ENCODE data around the gene DLST.
"Not testable (repeated sequence)": the region's sequence is repeated elsewhere in the genome, so short reads cannot be mapped to it uniquely, and the experiment has no call there.

Gene DLST

DNA sequence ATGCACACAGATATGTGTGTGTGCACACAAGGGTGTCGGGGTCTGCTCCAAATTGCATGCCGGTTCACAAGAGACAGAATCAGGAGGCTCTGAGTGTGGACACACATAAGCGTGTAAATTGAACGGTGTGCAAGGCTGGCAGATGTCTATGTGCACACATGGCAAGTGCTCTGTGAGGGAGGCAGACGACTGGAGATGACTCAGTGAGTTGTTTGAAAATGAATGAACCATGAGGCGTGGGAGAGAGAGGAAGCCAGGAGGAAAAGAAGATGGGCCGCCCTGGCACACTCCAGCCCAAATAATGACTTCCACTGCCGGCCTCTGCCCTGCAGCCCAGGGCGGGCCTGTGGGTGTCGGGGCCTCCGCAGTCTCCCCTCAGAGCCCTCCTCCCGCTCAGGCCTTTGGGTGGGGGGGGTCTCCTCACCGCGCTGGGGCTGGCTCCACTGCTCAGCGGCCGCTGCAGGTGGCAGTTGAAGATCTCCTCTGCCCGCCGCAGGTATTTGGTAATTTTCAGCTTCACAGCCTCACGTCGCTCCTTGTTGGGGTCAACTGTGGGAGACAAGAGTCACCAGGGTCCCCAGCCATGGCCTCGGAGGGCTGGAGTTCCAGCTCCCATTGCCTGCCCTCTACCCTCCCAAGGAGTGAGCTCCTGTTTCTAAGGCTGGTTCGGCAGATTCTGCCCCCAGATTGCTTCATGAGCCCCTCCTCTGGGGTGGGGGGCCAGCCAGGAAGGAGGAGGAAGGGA lies 37.9 kb downstream of the DLST start:
- no peak for DNase-seq

DNA sequence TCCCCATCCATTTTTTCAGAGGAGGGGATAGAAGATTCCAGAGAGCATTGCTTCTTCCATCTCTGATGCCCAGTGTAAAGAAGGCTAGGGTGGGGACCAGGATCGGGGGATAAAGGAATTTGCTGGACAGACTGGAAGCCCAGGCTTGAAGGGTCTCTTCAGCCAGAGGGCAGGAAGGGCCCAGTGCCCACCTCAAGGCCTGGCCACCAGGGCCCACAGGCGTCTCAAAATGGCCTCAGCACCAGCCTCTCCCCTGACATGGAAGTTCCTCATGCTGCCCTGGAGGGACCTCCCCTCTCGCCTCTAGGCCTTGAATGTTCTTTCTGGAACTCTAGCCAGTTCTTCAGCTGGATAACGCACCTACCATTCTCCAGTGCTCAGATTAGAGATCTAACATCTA lies 38.6 kb downstream of the DLST start:
- DNase-seq = no peak

DNA sequence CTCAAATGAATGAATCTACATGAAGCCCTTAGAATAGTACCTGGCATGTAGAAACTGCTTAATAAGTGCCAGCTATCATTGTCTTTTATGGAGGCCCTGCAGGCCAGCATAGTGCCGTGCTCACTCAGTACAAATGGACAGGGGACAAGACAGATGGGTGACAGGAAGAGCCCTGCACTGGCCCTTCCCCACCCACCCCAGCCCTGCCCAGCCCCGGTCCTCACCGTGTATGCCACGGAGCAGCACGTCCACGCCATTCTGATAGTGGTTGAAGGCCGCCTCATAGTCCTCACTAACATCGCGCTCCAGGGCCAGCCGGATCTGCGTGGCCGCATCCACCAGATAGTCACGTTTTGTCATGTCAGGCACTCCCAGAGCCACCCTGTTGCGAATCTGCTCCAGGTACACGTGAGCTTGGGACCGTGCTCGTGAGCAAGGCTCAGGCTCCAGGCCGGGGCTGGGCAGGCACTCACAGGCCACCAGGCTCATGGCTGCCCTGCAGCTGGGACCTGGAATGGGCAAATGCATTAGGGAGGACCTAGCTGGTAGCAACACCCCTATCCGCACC lies 39.4 kb downstream of the DLST start:
- DNase-seq = no peak

DNA sequence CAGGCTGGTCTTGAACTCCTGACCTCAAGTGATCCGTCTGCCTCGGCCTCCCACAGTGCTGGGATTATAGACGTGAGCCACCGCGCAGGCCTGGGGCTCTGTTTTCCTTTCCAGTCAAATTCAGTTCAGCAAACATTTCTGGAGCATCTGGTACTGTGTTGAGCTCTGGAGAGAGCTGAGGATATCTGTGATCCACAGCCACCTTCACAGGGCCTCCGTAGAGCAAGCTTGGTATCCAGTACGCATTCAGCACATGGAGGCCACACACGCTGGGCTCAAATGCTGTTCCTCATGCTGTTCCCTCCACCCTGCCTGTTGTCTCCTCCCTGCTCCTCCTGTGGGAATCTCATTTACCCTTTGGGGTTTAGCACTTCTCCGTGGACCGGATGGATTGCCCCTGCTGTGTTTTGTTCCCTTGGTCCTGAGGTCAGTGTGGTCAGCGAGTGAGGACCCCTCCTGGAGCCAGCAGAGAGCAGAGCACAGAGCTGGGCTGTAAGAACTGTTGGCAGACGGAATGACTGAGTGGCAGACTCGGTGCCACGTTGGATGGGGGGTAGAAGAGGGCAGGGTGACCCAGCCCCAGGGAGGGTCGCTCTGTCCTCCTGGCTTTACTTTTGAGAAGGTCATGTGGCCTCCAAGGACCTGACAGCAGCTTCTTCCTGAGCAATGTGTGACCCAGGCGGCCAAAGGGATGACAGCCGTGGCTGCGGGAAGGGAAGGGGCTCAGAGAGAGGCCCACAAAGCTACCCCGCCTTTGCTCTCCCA lies 40.5 kb downstream of the DLST start:
- no peak for DNase-seq

DNA sequence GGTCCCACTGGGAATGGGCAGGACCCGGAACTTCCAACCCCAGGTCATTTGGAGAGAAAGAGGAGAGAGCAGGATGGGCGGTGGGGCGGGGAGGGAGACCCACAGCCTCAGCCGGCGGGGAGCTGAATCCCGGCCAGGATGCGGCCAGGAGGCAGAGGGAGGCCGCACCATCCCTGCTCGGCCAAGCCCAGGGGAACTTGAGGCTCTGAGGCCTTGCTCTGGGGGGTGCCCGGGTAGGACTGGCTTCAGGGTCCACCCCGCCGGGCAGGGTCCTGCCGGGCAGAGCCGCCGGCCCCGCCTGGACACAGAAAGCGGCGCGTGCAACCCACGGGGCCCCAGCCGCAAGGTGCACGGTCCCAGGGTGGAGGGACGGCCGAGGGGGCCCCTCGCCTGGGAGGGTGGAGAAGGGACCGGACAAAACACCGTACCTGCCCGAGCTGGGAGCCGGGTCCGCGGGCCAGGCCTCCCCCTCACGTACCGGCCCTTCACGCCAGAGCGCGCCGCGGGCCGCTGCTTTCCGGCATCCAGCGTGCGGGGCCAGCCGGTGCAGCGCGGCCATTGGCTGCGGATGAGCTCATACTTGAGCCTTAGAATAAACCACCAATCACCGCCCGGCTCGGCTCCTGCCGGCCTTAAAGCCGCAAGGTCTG lies 41.2 kb downstream of the DLST start, which contains the start of gene RPS6KL1:
Gene RPS6KL1, minus strand, starts transcription at position 509 of the 650 bp plus-strand sequence. CDS start 1,719 bp downstream, outside the sequence.
- DNase-seq = peak; percentile 67

DNA sequence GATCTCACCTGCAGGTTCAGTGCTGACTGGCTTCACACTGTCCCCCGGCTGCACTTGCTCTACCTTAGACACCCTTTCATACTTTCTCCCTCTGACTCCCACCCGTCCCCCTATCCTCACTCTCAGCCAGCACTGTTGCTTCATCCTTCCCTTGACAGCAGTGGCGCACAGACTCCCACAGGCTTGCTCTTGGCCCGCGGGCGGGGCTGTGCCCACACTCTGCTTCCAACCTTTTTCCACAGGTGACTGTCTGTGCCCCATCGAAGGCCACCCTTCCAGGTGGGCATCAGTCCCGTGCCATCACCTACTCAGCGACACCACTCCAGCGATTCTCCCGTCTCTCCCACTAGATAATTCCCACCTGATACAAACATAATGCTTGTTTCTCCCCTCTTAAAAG lies 42.3 kb downstream of the DLST start:
- DNase-seq = no peak

DNA sequence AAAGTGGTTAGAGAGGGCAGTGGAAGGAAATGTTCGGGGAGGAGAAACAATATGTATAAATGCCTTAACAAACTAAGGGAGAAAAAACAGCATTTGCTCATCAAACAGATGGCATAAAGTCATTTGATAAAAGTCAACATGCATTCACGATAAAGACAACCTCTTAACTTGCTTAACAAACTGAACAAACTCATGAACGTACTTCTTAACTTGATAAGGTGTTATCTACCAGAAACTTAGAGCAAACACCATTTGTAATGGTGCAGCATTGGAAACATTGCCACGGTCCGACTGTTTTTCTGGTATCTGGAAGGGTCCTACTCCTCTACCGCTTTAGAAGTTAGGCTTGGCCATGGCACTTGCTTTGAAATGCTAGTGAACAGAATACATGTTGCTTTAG lies 45.5 kb downstream of the DLST start:
- no peak for DNase-seq

DNA sequence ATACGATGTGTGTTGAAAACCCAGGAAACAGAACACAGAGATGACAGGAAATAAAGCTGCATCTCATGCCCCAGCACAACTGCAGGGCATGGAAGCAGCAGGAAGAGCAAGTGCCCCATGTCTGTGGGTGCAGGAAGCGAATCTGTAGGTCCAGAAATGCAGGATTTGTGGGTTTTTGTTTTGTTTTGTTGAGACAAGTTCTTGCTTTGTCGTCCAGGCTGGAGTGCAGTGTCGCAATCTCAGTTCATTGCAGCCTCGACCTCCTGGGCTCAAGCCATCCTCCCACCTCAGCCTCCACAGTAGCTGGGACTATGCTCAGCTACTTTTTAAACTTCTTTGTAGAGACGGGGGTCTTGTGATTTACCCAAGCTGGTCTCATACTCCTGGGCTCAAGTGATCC lies 47.5 kb downstream of the DLST start:
- DNase-seq = no peak

DNA sequence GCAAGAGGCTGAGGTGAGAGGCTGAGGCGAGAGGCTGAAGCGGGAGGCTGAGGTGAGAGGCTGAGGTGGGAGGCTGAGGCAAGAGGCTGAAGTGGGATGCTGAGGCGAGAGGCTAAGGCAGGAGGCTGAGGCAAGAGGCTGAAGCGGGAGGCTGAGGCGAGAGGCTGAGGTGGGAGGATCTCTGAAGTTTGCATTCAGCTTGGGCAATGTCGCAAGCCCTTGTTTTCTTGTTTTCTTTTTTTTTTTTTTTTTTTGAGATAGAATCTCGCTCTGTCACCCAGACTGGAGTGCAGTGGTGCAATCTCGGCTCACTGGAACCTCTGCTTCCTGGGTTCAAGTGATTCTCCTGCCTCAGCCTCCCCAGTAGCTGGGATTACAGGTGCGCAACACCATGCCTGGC lies 50.0 kb downstream of the DLST start:
- not testable (repeated sequence) for DNase-seq

DNA sequence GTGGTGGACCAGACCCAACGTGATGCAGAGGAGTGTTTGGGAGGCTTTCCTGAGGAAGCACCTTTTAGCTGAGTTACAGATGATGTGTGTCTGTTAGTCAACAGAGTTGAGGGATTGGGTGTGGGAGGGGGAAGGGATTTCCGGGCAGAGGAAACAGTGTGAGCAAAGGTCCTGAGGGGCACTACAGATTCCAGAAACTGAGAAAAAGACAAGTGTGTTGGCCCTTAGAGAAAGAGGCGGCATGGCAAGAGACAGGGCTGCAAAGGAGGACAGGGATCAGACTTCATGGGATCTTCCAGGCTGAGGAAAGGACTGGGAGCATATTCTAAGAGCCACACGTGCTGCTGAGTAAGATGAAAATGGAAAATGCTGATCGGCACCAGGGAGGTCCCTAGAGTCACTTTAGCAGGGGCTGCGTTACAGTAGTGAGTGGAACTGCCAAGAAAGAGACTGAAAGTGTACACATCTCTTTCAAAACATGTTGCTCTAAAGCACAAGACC lies 50.7 kb downstream of the DLST start:
- no peak for DNase-seq

DNA sequence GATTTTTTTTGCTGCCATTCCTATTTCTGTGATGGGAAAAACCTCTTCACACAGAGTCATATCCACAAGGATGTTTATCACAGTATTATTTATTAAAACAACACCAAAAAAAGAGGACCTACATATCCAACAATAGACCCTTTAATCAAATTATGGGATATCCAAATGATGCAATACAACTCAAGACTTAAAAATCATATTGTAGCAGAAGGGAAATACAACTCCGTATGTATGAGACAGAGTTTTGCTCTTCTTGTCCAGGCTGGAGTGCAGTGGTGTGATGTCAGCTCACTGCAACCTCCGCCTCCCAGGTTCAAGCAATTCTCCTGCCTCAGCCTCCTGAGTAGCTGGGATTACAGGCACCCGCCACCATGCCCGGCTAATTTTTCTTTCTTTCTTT lies 51.2 kb downstream of the DLST start:
- DNase-seq = not testable (repeated sequence)

DNA sequence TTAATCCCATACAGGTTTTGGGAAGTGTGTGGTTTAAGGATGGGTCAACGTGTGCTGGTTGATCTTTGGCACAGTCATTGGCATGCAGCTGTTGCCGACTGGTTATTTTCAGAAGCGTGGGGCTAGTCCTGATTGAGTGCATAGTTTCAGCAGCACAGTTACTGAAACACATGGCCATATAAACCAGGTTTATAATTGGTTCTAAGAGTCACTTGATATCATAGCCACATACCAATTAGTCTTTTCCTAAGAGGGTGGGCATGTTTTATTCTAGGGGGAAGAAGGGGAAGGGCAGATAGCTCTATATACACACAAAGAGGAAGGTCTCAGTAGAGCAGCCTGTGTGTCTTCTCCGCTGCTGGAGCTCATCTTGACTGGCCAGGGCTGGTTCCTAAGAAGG lies 52.3 kb downstream of the DLST start:
- no peak for DNase-seq

DNA sequence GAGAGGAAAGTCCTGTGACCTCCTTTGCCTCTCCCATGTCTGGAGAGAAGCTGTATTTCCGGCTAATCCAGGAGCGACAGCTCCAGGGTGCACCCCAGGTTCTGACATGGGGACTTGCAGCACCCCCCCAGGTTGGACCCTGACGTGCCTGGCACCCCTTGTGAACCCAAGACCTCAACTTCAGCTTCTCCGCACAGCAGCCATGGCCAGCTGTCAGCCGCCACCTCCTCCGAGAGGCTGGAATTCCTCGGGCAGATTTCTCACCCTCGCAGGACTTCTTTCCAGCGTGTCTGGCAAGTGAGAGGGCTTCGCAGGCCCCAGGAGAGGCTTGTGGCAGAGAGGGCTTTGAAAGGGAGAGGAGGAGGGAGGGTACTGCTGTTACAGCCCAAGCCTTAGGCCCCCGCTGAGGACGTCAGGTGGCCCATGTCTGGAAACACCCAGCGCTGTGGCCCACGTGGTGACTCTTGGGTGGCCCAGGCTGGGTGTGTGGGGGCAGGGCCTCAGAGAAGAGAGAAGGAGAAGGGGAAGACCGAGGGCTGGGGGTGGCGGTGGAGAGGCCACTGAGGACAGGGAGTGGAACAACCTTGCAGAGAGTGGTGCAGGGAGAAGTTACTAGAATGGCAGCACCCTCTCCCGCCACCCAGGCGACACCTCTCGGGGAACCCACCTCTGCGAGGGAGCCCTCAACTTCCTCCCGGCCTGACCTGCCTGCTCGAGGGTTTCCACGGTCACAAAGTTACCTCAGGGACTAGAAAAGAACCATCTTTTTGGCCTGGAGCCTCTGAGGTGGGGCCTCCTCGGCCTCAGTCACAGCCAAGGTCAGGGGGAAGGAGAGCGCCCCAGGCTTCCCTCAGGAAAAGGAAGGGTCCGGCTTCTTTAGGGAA lies 53.0 kb downstream of the DLST start:
- DNase-seq = no peak

DNA sequence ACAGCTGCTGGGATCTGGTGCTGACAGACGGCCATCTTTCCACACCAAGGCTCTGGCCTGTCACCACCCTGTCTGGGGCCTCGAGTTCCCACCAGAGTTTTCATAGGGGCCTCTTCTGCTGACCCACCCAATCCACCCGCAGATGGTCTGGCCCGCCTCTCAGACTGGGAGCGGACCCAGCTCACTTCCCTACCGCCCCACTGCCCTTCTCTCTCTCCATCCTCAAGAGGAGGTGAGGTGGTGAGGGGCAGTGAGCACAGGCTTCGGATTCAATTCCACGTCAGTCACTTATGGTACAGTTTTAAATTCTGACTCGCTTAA lies 53.6 kb downstream of the DLST start:
- no peak for DNase-seq

DNA sequence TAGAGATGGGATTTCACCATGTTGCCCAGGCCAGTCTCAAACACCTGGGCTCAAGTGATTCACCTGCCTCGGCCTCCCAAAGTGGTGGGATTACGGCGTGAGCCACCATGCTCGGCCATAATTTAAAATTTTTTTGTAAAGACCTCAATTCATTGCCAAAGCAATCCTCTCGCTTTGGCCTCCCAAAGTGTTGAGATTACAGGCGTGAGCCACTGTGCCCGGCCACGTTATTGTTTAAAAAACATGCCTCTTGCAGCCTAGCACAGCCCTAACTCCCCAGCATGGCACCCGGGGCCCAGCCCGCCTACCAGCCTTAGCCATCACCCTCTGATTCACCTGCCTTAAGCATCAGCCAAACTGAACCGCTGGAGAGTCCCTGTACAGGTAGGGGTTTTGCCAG lies 54.4 kb downstream of the DLST start:
- DNase-seq = no peak

DNA sequence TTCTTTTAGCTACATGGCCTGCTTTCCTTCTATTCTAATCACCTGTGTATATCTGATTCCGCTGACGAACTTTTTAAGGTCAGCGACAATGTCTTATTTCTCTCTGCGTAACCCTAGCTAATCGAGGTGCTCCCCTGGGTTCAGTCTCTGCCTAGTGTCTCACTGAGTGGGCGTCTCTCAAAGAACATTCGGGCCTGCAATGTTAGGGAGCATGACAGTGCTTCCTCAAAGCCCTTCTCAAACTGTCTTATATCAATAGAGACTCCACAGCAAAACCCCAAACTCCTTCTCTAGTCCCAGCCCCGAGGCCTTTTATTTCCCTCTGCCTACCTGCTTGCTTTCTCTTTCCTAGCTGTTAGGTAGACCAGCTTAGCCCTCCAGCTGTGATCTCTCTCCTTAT lies 55.0 kb downstream of the DLST start:
- DNase-seq = no peak

DNA sequence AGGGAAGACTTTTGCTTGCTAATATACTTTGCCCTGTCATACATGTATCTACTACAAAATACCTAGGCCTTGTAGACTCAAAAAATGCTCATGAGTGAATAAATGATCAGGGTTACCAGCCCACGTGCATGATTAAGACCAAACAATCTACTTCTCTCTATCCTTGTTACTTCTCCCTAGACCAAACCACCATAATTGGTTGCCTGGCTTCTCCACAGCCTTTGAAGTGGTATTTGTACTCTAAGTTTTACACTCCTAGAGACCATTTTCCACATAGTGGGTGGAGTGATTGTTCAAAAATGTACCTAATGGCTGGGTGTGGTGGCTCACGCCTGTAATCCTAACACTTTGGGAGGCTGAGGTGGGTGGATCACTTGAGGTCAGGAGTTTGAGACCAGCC lies 55.5 kb downstream of the DLST start:
- DNase-seq = no peak

DNA sequence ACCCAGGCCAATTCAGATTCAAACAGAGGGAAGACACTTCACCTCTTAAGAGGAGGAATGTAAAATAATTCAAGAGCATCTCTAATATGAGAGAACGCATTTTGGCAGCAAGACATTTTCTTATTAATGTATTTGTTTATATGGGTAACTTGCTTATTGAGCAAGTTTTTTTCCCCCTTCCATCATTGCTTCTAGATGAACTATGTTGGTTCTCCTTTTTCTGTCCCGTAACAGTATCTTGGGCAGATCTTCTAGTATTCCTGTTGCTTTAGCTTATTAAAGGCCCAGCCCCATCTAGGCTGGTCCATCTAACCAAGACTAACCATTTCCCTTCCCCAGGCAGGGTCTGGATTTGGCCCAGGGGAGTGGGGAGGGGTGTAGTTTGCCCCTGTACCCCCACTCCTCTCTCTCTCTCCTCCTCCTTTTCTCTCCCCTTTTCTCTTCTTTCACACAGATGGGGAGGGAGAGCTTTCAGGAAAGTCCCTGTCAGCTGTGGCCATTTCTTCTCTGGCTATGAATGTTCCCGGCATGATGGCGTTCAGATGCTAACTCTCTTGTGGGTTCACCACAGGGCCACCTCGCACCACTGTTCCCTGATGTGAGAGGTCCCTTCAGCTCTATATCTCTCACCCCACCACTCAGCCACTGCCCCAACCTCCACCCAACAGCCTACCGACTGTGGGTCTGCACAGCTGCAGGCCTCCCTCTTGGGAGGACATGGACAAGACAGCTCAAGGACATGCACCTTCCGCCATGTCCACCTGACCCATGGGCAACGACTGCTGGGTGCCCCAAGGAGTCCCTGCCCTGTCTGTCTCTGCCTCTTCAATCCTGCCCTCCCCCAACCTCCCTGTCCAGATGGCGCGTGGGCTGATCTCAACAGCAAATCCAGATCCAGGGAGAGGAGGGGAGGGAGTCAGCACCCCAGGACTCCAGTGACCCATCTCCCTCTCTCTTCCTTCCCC lies 57.1 kb downstream of the DLST start:
- DNase-seq = no peak

DNA sequence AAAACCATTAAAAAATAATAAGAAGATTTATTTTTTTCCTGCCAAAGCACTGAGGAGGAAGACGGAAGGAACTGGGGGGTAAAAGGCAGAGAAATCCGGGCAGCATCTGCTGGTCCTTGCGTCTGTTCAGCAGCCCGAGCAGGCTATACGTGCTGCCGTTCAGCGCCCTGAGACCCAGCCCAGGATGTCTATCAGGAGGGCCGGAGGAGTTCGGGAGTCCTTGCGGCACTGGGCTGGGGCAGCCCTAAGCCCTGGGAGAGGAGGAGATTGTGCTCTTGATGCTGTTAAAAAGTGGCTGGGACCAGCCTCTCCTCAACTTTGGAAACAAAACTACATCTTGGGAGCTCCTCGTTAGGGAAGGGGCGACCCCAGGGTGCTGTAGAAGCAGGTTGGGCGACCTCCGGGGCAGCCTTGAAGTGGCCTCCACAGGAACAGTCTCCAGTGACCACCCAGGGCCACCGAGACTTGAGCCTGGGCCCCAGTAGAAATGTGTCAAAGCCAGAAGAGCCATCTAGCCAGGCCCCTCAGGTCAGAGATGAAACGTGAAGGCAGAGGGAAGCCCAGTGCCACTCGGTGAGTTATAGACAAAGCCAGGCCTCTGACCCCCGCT lies 59.3 kb downstream of the DLST start:
- DNase-seq = no peak

DNA sequence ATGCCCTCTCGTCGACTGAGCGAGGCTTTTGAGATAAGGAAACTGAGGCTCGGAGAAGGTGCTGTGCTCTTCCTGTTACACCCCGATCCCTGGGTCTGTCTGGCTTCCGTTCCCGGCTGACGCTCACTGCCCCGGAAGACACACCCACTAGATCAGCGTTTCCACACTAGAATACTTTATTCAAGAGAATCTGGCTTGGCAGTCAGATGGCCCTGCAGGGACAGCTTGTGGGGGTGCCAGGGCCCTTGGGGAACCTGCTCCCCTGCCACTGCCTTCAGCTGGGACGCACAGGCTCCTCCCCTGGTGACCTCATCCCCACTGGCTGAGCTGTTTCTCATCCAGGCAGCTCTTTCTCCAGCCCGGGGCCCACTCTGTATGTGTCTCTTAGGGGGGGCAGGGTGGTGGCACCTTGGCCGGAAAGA lies 60.0 kb downstream of the DLST start:
- DNase-seq = peak; percentile 55

DNA sequence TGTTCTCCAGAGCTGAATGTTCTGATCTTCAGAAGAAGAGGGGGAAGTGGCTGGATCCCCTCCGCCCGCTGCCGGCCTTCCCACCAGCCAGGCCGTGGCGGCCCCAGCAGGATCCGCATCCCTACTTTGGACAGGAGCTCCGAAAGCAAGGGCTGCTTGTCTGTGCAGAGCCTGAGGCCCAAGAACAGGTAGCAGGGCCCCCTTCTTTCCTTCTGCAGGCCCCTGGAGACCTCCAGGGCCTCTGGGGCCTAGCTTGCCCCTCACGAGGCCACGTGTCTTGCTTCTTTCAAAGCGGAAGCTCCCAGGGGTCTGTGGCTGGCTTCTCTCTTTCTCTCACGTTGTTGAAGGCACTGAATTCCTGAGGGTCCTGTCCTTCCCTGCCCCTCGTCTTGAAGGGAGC lies 60.5 kb downstream of the DLST start:
- DNase-seq = no peak
